ENCODE data around the gene ZNHIT2. TPM values are rescaled to one million over a fixed set of nuclear protein-coding genes. Genes with fewer than 3 reads are reported as not detected.

Gene ZNHIT2
- total RNA-seq, 1 donor from 2014 or later: 9.5 TPM

DNA sequence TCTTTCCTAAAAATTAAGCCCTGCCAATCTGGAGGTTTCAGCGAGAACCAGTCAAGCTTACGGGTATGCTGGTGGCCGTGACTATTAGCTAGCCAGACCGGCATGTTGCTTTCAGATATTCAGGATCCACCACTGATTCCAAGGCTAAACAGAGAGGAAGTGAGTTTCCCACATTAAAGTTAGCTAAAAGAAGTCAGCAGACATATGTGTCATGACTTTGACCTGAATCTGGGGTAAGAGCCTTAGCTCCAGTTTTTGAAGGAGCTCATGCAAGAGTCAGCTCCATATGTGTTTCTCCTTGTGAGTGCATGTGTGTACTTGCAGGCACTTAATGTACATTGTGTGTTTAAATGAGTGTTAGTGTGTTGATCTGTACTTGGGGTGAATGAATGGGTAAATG is 32.1 kb downstream of the ZNHIT2 start:
- Histone ChIP-seq H3K4me1 (peaks cover 20% of the 10 kb centered on the region), H3K27ac (no peak overlapping the region), H3K27me3 (ENCODE audit: low read depth) (no peaks in the 10 kb centered on the region), H3K36me3 (peaks cover 46% of the 10 kb centered on the region), H3K9me3 (no peaks in the 10 kb centered on the region), H3K4me3 (no peak overlapping the region)
- TF ChIP-seq, protein P1, sequence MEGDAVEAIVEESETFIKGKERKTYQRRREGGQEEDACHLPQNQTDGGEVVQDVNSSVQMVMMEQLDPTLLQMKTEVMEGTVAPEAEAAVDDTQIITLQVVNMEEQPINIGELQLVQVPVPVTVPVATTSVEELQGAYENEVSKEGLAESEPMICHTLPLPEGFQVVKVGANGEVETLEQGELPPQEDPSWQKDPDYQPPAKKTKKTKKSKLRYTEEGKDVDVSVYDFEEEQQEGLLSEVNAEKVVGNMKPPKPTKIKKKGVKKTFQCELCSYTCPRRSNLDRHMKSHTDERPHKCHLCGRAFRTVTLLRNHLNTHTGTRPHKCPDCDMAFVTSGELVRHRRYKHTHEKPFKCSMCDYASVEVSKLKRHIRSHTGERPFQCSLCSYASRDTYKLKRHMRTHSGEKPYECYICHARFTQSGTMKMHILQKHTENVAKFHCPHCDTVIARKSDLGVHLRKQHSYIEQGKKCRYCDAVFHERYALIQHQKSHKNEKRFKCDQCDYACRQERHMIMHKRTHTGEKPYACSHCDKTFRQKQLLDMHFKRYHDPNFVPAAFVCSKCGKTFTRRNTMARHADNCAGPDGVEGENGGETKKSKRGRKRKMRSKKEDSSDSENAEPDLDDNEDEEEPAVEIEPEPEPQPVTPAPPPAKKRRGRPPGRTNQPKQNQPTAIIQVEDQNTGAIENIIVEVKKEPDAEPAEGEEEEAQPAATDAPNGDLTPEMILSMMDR (IDR thresholded peaks at IDR 0.05): no peak
- ATAC-seq: no peak
- no peak for DNase-seq
- intact Hi-C loops (cut with DNase I): no loop called here

DNA sequence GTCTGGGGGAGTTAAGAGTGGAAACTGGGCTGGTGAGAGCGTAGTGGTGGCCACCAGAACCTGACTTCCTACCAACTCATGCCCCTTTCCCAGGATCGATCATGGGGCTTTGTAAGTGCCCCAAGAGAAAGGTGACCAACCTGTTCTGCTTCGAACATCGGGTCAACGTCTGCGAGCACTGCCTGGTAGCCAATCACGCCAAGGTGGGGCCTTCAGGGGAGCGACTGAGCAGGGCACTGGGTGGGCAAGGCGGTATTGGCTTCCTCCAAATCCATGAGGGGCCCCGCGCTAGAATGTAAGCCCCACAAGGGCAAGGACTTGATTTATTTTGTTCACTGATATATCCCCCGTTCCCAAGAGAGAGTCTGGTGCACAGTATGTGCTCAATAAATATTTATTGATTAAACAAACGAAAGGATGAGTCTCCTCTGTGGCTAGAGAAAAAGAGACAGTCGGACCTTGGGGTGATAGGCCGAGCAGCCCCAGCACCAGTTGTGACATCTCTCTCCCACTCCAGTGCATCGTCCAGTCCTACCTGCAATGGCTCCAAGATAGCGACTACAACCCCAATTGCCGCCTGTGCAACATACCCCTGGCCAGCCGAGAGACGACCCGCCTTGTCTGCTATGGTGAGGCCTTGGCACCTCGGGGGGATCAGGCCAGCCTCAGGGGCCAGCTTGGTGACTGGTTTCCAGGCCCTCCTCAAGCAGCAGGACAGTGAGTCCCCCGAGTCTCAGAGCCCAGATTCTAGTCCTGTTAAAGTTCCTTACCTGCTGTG is 32.7 kb downstream of the ZNHIT2 start:
- H3K4me3 ChIP-seq: peak overlapping the region; percentile 66
- H3K27ac ChIP-seq: peak overlapping the region; percentile 92
- no peaks in the 10 kb centered on the region for H3K27me3 ChIP-seq (ENCODE audit: low read depth)
- ATAC-seq (peak; percentile 1), DNase-seq (no peak)
- intact Hi-C loops (cut with DNase I): no loop called here
- peaks cover 20% of the 10 kb centered on the region for H3K4me1 ChIP-seq
- TF ChIP-seq, protein P1 (IDR thresholded peaks at IDR 0.05): no peak
- peaks cover 45% of the 10 kb centered on the region for H3K36me3 ChIP-seq
- H3K9me3 ChIP-seq: no peaks in the 10 kb centered on the region

DNA sequence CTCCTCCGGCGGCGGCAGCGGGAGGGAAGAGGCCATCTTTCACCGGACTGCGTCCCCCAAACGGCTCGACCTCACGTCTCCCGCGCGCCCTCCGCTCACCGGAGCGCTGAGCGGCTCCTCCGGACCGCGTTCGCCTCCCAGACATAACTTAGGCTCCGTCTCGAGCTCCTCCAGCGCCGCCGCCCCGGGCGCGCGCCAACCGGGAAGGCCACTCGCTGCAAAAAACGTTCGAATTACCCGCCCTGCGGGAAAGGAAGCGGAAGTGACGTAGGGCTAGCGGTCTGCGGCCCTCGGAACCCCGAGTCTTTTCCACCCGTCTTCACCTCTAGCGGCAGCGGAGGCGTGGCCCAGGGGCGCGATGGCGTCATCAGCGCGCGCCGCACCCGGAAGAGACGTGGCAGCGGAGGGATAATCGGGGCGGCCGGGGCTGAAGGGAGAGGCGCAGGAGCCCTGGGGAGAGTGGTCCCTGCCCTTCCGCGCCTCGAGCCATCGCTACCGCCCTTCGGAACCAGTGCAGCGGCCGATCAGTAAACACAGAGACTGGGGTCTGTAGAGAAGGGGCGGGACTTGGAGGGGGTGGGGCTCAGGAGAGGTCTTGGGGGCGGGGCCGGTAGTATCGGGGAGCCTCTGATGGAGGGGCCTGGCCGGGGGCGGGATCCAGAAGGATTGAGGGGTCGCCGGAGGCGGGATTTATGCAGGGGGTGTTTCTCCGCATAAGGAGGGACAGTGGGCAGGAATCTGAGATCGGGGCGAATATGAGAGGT is 33.5 kb downstream of the ZNHIT2 start, which contains the start of the genes CDCA5 and ZFPL1:
TSS of gene CDCA5 (minus strand) at position 207 of the 764 bp plus-strand sequence. CDS start at position 145, 62 bp downstream.
TSS of gene ZFPL1 (plus strand) at position 389 of the 764 bp plus-strand sequence. CDS start 477 bp downstream, outside the sequence.
- ATAC-seq (peak; percentile 97 to 98), DNase-seq (peak; percentile 96)
- TF ChIP-seq, protein P1 (IDR thresholded peaks at IDR 0.05): no peak
- peaks cover 38% of the 10 kb centered on the region for H3K36me3 ChIP-seq
- peak within 1 kb of the TSS; percentile 66 for H3K4me3 ChIP-seq
- intact Hi-C loops (cut with DNase I): no loop called here
- no peaks in the 10 kb centered on the region for H3K27me3 ChIP-seq (ENCODE audit: low read depth)
- peaks cover 20% of the 10 kb centered on the region for H3K4me1 ChIP-seq
- H3K27ac ChIP-seq: peak within 1 kb of the TSS; percentile 92
- no peaks in the 10 kb centered on the region for H3K9me3 ChIP-seq

DNA sequence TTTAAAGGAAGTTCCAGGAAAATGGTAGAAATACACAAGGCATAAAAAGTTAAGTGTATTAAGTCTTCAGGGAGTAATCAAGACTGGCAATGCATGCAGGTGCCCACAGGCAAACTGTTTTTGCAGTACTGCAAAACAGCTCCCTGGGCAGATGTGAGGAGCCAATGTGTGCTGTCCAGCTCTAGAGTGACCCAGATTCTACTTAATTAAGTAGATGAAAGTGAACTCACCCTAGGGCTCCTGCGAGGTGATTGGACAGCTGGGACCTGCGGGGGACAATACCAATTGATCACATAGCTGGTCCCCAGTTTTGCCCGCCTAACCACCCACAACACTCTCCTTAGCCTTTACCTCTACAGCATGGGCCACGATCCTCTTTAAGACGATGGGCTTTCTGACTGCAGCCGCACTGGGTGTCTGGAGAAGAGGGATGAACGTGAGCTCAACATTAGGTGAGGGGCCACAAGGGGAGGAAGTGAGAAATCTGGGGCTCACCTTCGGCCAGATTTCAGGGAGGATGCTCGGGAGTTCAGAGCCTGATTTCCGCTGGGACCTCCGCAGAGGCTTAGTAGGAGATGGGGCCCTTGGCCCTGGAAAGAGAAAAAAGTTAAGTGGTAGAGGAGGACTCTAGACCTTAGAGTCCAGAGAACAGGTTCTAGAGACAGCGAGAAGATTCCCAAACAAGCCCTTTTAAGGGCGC is 34.2 kb downstream of the ZNHIT2 start:
- Histone ChIP-seq H3K4me1 (peaks cover 20% of the 10 kb centered on the region), H3K36me3 (peaks cover 30% of the 10 kb centered on the region), H3K9me3 (no peaks in the 10 kb centered on the region), H3K4me3 (peak overlapping the region; percentile 66), H3K27ac (peak overlapping the region; percentile 92), H3K27me3 (ENCODE audit: low read depth) (no peaks in the 10 kb centered on the region)
- ATAC-seq: peak in 1 of 2 donors; percentile 1
- DNase-seq: no peak
- TF ChIP-seq, protein P1 (IDR thresholded peaks at IDR 0.05): no peak
- intact Hi-C loops (cut with DNase I): no loop called here

DNA sequence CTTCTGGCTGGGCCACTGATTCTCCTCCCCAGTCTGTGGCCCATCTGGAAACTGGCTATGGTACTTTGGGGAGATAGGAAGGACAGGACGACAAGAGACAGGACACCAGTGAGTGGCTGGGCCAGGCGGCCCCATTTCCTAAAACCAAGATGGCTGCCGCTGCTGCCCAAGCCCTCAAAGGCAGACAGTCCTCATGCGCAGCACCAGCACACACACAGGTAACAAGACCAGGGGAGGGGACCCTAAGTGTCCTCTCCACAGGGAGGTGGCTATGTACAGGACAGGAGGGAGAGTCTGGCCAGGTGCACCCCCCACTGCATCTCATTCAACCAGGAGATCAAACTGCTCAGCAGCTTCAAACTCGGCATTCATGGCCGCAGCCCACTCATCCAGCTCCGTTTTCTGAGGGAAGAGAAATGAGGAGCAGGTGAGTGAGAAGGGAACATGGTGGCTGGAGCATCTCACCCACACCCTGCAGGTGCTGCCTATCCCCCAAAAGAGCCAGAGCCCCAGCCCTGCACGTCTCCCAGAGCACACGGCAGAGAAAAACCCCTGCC is 38.6 kb downstream of the ZNHIT2 start:
- TF ChIP-seq, protein P1 (IDR thresholded peaks at IDR 0.05): no peak
- Histone ChIP-seq H3K27me3 (ENCODE audit: low read depth) (no peaks in the 10 kb centered on the region), H3K4me1 (peaks cover 5% of the 10 kb centered on the region), H3K27ac (no peak overlapping the region), H3K9me3 (no peaks in the 10 kb centered on the region), H3K4me3 (no peak overlapping the region), H3K36me3 (no peaks in the 10 kb centered on the region)
- intact Hi-C loops (cut with DNase I): no loop called here
- DNase-seq (no peak), ATAC-seq (no peak)

Data from lower lobe of right lung (tissue), 2 donors.